ENCODE measurements around the gene TSPAN4. TPM values are rescaled to one million over a fixed set of nuclear protein-coding genes. Genes with fewer than 3 reads are reported as not detected.

Gene TSPAN4
- total RNA-seq, 1 experiment from 2014 or later = 50.3 TPM

DNA sequence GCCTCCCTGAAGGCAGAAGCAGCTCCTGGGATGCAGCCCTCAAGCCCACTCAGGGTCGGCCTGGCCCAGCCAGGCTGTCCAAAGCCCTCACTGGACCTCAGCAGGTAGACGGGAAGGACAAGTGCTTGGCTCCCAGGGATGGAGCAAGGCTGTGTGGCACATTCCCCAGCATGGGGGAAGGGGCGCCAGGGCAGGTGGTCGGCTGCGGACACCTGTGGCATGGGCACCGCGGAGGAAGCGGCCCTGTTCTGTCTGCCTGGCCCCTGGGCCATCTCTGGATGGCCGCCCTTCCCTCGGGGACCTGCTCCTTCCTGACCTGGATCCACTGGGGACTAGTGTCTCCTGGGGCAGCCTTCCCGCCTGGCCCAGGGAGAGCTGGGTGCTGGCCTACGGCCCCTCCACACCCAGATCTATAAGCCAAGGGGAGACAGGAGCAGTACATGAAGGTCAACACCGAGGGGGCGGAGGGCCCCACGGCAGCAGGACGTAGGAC lies 42.0 kb downstream of the TSPAN4 start:
- H3K27ac ChIP-seq (ENCODE audit: low read depth, low read length) = no peak overlapping the region
- H3K4me3 ChIP-seq (replicated peaks in 1 of 2; ENCODE audit: low read depth in 1 of 2, low read length in 2 of 2) = no peak overlapping the region
- ATAC-seq (no peak), DNase-seq (ENCODE audit: low read depth, low spot score) (no peak)
- RAD21 ChIA-PET (ENCODE audit: low non-redundant PET in 1 of 2, low total read pairs in 2 of 2, uncharacterized antibody in 2 of 2, unreplicated experiment in 2 of 2) = no interaction called here
- TF ChIP-seq, protein P1, sequence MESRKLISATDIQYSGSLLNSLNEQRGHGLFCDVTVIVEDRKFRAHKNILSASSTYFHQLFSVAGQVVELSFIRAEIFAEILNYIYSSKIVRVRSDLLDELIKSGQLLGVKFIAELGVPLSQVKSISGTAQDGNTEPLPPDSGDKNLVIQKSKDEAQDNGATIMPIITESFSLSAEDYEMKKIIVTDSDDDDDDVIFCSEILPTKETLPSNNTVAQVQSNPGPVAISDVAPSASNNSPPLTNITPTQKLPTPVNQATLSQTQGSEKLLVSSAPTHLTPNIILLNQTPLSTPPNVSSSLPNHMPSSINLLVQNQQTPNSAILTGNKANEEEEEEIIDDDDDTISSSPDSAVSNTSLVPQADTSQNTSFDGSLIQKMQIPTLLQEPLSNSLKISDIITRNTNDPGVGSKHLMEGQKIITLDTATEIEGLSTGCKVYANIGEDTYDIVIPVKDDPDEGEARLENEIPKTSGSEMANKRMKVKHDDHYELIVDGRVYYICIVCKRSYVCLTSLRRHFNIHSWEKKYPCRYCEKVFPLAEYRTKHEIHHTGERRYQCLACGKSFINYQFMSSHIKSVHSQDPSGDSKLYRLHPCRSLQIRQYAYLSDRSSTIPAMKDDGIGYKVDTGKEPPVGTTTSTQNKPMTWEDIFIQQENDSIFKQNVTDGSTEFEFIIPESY (IDR thresholded peaks at IDR 0.05; ENCODE audit: extremely low read depth, insufficient replicate concordance, low read length) = no peak
- TF ChIP-seq, protein P2, sequence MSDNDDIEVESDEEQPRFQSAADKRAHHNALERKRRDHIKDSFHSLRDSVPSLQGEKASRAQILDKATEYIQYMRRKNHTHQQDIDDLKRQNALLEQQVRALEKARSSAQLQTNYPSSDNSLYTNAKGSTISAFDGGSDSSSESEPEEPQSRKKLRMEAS (IDR thresholded peaks at IDR 0.05) = no peak
- TF ChIP-seq ZFX (IDR thresholded peaks at IDR 0.05) (no peak), YY1 (IDR thresholded peaks at IDR 0.05; ENCODE audit: extremely low read depth, insufficient replicate concordance, low read depth, low read length) (no peak), POLR2A (IDR thresholded peaks at IDR 0.05; ENCODE audit: borderline replicate concordance, extremely low read depth, insufficient read depth, insufficient read length) (no peak), CBX3 (IDR thresholded peaks at IDR 0.05; ENCODE audit: low read depth) (no peak), EGR1 (IDR thresholded peaks at IDR 0.05; ENCODE audit: low read depth) (no peak), EZH2phosphoT487 (IDR thresholded peaks at IDR 0.05; ENCODE audit: borderline replicate concordance) (no peak), SP1 (IDR thresholded peaks at IDR 0.05; ENCODE audit: low read depth) (no peak), CEBPB (IDR thresholded peaks at IDR 0.05; ENCODE audit: low read depth) (no peak), JUND (IDR thresholded peaks at IDR 0.05) (no peak), EZH2 (IDR thresholded peaks at IDR 0.05) (no peak)
- TF ChIP-seq, protein P3, sequence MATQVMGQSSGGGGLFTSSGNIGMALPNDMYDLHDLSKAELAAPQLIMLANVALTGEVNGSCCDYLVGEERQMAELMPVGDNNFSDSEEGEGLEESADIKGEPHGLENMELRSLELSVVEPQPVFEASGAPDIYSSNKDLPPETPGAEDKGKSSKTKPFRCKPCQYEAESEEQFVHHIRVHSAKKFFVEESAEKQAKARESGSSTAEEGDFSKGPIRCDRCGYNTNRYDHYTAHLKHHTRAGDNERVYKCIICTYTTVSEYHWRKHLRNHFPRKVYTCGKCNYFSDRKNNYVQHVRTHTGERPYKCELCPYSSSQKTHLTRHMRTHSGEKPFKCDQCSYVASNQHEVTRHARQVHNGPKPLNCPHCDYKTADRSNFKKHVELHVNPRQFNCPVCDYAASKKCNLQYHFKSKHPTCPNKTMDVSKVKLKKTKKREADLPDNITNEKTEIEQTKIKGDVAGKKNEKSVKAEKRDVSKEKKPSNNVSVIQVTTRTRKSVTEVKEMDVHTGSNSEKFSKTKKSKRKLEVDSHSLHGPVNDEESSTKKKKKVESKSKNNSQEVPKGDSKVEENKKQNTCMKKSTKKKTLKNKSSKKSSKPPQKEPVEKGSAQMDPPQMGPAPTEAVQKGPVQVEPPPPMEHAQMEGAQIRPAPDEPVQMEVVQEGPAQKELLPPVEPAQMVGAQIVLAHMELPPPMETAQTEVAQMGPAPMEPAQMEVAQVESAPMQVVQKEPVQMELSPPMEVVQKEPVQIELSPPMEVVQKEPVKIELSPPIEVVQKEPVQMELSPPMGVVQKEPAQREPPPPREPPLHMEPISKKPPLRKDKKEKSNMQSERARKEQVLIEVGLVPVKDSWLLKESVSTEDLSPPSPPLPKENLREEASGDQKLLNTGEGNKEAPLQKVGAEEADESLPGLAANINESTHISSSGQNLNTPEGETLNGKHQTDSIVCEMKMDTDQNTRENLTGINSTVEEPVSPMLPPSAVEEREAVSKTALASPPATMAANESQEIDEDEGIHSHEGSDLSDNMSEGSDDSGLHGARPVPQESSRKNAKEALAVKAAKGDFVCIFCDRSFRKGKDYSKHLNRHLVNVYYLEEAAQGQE (IDR thresholded peaks at IDR 0.05; ENCODE audit: low read depth) = no peak
- TF ChIP-seq, protein P4, sequence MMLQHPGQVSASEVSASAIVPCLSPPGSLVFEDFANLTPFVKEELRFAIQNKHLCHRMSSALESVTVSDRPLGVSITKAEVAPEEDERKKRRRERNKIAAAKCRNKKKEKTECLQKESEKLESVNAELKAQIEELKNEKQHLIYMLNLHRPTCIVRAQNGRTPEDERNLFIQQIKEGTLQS (IDR thresholded peaks at IDR 0.05) = no peak
- TF ChIP-seq, protein P5, sequence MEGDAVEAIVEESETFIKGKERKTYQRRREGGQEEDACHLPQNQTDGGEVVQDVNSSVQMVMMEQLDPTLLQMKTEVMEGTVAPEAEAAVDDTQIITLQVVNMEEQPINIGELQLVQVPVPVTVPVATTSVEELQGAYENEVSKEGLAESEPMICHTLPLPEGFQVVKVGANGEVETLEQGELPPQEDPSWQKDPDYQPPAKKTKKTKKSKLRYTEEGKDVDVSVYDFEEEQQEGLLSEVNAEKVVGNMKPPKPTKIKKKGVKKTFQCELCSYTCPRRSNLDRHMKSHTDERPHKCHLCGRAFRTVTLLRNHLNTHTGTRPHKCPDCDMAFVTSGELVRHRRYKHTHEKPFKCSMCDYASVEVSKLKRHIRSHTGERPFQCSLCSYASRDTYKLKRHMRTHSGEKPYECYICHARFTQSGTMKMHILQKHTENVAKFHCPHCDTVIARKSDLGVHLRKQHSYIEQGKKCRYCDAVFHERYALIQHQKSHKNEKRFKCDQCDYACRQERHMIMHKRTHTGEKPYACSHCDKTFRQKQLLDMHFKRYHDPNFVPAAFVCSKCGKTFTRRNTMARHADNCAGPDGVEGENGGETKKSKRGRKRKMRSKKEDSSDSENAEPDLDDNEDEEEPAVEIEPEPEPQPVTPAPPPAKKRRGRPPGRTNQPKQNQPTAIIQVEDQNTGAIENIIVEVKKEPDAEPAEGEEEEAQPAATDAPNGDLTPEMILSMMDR (IDR thresholded peaks at IDR 0.05 in 2 of 3, conservative IDR thresholded peaks at IDR 0.05 in 1 of 3; ENCODE audit: borderline replicate concordance in 1 of 3, insufficient read depth in 1 of 3, low read depth in 2 of 3, low read length in 2 of 3) = no peak
- H3K27me3 ChIP-seq (ENCODE audit: insufficient read depth, low read length) = no peaks in the 10 kb centered on the region
- H2AFZ ChIP-seq (ENCODE audit: low read depth, low read length, poor library complexity, severe bottlenecking) = no peak overlapping the region
- H3K9me2 ChIP-seq (ENCODE audit: insufficient read depth) = no peaks in the 10 kb centered on the region
- H3K79me2 ChIP-seq (ENCODE audit: insufficient read depth, low read length) = no peaks in the 10 kb centered on the region
- intact Hi-C loops (cut with micrococcal nuclease) = no loop called here
- no peak overlapping the region for H3K4me2 ChIP-seq (ENCODE audit: low read length)
- POLR2A ChIA-PET = no interaction called here
- H3K4me1 ChIP-seq (ENCODE audit: control insufficient read depth in 1 of 2, insufficient read depth in 2 of 2, low read length in 2 of 2) = no peaks in the 10 kb centered on the region
- no peaks in the 10 kb centered on the region for H3K9me3 ChIP-seq (ENCODE audit: control insufficient read depth in 1 of 2, insufficient read depth in 1 of 2, low read depth in 1 of 2, low read length in 2 of 2)
- H3K36me3 ChIP-seq (ENCODE audit: control insufficient read depth in 1 of 2, insufficient read depth in 2 of 2, low read length in 2 of 2) = peaks cover 2 to 4% of the 10 kb centered on the region in 2 experiments; a peak in 3 of 4 replicates
- H4K20me1 ChIP-seq (ENCODE audit: insufficient read depth) = no peaks in the 10 kb centered on the region
- BruUV-seq (replicated peaks) = no TSS peak
- no peak overlapping the region for H3K9ac ChIP-seq (ENCODE audit: low read length)
- CTCF ChIA-PET = no interaction called here

All from HCT116 (cell line).